ENCODE data around the gene STING1. TPM values are rescaled to one million over a fixed set of nuclear protein-coding genes. Genes with fewer than 3 reads are reported as not detected.

The STING1 gene
- total RNA-seq, 4 donors from 2014 or later, result 28.4 to 59.9 (median 38.6) TPM

DNA sequence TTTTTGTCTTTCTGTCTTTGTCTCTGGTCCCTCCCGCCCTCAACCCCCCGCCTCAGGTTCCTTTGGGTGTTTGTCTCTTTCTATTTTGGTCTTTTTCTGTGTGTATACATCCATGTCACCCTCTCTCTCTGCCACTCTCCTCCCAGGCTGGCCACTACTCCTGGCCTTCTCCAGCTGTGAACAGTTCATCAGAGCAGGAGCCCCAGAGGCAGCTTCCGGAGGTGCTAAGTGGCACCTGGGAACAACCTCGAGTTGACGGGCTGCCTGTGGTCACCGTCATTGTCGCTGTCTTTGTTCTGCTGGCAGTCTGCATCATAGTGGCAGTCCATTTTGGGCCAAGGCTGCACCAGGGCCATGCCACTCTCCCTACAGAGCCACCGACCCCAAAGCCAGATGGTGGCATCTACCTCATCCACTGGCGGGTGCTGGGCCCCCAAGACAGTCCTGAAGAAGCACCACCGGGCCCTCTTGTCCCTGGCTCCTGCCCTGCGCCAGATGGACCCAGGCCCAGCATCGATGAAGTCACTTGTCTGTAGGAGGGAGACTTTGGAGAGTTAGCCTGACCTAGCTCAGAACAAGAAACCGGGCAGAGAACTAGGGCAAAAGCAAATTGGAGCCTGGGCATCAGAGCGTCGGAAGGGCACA, 10.1 kb downstream of the STING1 start:
- Histone ChIP-seq H3K36me3 (peaks cover 0 to 4% of the 10 kb centered on the region in 2 donors), H3K9me3 (no peaks in the 10 kb centered on the region), H3K27me3 (no peaks in the 10 kb centered on the region), H3K4me1 (peaks cover 0 to 21% of the 10 kb centered on the region in 2 donors), H3K4me3 (replicated peaks in 1 of 3) (no peak overlapping the region), H3K27ac (peak overlapping the region in 2 of 3 donors; percentile 27 to 29)
- DNase-seq, result no peak
- TF ChIP-seq POLR2A (IDR thresholded peaks at IDR 0.05), result no peak
- 83 to 85% methylated on average over 11 to 15 of the region's 15 CpGs for WGBS, 2 donors
- intact Hi-C loops (cut with DNase I), result no loop called here

DNA sequence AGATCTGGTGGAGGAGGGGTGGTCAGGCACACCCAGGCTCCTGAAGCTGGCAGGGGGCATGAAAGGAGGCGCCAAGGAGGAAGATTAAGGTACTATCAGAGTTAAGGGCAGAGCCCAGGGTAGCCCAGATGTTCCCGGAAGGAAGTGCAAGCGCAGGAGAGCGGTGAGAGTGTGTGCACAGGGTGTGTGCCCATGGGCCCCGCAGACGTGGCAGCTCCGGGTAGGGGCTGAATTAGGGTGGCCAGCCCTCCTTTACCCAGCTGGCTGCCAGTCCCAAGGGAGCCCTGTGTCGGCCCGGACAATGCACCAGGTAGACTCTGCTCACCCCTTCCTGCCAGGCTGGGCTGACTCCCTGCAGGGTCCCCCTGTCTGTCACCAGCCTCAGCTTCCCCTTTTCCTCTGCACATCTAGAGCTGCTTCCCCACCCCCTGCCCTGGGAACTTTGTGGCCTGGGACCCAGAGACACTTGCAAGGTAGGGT, 11.7 kb downstream of the STING1 start, which contains the start of gene SMIM33:
Gene SMIM33 (plus strand): TSS at position 184 of the 480 bp plus-strand sequence. CDS start 118 bp downstream, at position 302.
- intact Hi-C loops (cut with DNase I), result no loop called here
- WGBS, 2 donors, result 78 to 83% methylated on average over 8 to 9 of the region's 9 CpGs
- no peak within 1 kb of the TSS for H3K4me3 ChIP-seq (replicated peaks in 1 of 3)
- no peak for TF ChIP-seq POLR2A (IDR thresholded peaks at IDR 0.05)
- TF ChIP-seq, protein P1, sequence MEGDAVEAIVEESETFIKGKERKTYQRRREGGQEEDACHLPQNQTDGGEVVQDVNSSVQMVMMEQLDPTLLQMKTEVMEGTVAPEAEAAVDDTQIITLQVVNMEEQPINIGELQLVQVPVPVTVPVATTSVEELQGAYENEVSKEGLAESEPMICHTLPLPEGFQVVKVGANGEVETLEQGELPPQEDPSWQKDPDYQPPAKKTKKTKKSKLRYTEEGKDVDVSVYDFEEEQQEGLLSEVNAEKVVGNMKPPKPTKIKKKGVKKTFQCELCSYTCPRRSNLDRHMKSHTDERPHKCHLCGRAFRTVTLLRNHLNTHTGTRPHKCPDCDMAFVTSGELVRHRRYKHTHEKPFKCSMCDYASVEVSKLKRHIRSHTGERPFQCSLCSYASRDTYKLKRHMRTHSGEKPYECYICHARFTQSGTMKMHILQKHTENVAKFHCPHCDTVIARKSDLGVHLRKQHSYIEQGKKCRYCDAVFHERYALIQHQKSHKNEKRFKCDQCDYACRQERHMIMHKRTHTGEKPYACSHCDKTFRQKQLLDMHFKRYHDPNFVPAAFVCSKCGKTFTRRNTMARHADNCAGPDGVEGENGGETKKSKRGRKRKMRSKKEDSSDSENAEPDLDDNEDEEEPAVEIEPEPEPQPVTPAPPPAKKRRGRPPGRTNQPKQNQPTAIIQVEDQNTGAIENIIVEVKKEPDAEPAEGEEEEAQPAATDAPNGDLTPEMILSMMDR (IDR thresholded peaks at IDR 0.05), result no peak
- H3K9me3 ChIP-seq, result no peaks in the 10 kb centered on the region
- no peak within 1 kb of the TSS for H3K27ac ChIP-seq
- no peak for DNase-seq
- H3K36me3 ChIP-seq, result no peaks in the 10 kb centered on the region
- no peaks in the 10 kb centered on the region for H3K27me3 ChIP-seq
- H3K4me1 ChIP-seq, result peaks cover 0 to 21% of the 10 kb centered on the region in 2 donors

DNA sequence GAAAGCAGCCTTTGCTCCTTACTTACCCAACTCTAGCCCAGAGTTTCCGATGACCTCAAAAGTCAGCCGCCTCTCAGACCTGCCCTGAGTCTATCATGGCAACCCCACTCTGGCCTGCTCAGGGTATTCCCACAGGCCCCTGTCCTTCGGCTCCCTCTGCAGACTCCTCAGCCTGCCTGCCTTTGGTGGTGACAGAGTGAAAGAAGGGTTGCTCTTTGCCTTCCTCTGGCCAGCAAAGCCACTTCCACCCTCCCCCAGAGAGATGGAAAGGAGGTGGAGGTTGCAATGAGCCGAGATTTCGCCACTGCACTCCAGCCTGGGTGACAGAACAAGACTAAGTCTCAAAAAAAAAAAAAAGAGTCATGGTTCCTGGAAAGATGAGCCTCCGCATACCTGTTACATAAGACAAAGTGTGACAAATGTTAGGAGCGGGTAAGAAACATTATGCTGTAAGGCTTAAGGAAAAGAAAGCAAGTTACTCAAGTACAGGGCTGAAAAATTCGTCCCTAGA, 14.1 kb downstream of the STING1 start:
- Histone ChIP-seq H3K27me3 (no peaks in the 10 kb centered on the region), H3K9me3 (no peaks in the 10 kb centered on the region), H3K27ac (no peak overlapping the region), H3K4me1 (peaks cover 0 to 6% of the 10 kb centered on the region in 2 donors), H3K36me3 (no peaks in the 10 kb centered on the region), H3K4me3 (replicated peaks in 1 of 3) (no peak overlapping the region)
- no peak for DNase-seq
- intact Hi-C loops (cut with DNase I), result no loop called here
- 75 to 85% methylated on average over 8 of the region's 8 CpGs for WGBS, 2 donors
- TF ChIP-seq POLR2A (IDR thresholded peaks at IDR 0.05), result no peak
- TF ChIP-seq, protein P1 (IDR thresholded peaks at IDR 0.05), result no peak

DNA sequence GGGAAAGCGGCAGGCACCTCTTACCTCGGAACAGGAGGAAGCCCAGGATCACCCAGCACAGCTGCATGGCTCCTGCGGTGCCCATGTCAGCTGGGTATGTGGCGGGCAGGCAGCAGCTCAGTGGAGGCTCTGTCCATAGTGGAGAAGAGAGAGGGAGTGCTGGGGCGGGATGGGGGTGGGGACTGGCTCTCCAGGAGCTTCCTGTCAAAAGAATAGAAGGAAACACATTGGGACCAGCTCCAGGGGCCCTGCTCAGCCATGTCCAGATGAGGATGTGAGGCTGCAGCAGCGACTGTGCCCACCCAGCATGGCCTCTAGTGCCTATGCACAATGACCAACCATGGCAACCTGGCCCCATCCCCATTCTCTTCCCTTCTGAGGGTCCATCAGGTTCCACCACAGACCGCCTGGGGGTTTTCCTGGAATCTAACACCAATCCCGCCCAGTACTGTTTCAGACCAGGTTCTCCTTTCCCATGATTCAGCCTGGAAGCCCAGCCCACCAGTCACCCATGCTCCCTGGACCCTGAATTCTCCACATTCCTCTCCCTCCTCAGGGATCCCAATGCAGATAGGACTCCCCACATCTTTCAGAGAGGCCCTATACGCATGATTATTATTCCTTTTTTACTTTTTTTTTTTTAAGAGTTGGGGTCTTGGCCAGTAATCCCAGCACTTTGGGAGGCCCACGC, 19.8 kb downstream of the STING1 start, which contains the start of gene ECSCR:
Gene ECSCR (minus strand): TSS at position 158 of the 691 bp plus-strand sequence. CDS start 73 bp downstream, at position 85.
- DNase-seq, result peak; percentile 25 to 31
- WGBS, 2 donors, result 72 to 74% methylated on average over 10 of the region's 10 CpGs
- no peaks in the 10 kb centered on the region for H3K27me3 ChIP-seq
- no peaks in the 10 kb centered on the region for H3K36me3 ChIP-seq
- no peak for TF ChIP-seq POLR2A (IDR thresholded peaks at IDR 0.05)
- TF ChIP-seq, protein P1 (IDR thresholded peaks at IDR 0.05), result no peak
- H3K27ac ChIP-seq, result peak within 1 kb of the TSS in 2 of 3 donors; percentile 63 to 66
- no peaks in the 10 kb centered on the region for H3K9me3 ChIP-seq
- peak within 1 kb of the TSS in 1 of 3 donors; percentile 12 for H3K4me3 ChIP-seq (replicated peaks in 1 of 3)
- H3K4me1 ChIP-seq, result no peaks in the 10 kb centered on the region
- intact Hi-C loops (cut with DNase I), result no loop called here

DNA sequence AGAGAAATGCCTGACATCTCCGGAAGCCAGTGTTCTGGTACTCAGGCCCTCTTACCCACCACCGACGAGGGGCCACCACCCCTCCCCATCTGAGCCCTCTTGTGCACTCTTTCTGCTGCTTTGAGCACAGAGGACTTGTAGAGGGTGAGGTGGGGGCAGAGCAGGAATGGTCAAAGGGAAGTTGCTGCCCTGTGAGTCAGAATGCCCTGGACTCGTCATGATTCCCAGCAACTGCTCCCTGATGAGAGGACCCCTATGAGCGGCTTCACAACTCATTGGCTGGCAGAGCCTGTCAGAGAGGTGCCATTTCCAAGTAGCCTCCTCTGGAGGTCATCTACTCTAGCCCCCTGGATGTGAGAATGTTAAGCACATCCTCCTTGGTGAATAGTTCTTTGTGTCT, 20.9 kb downstream of the STING1 start:
- Histone ChIP-seq H3K36me3 (no peaks in the 10 kb centered on the region), H3K4me1 (no peaks in the 10 kb centered on the region), H3K27me3 (no peaks in the 10 kb centered on the region), H3K27ac (peak overlapping the region in 2 of 3 donors; percentile 63 to 66), H3K4me3 (replicated peaks in 1 of 3) (peak overlapping the region in 1 of 3 donors; percentile 12), H3K9me3 (no peaks in the 10 kb centered on the region)
- WGBS, 2 donors, result 58 to 70% methylated on average over 5 of the region's 5 CpGs
- no peak for DNase-seq
- intact Hi-C loops (cut with DNase I), result no loop called here
- TF ChIP-seq, protein P1 (IDR thresholded peaks at IDR 0.05), result no peak
- no peak for TF ChIP-seq POLR2A (IDR thresholded peaks at IDR 0.05)
